ENCODE data around the gene HSP90AA1. TPM values are rescaled to one million over a fixed set of nuclear protein-coding genes. Genes with fewer than 3 reads are reported as not detected.

HSP90AA1 gene
- total and polyA plus RNA-seq, 10 donors: 98.3 to 395 (median 209) TPM

GRCh38 chr14:102090713-102091112, 3.9 kb upstream of the HSP90AA1 start:
- intact Hi-C loops (cut with DNase I; ENCODE audit: low total_unique reads): loop anchor here (10.0 kb wide), 1 partner anchor 224 kb away; the partner anchor contains the start of gene ZNF839
- WGBS, 5 donors: 85 to 92% (median 89%) methylated on average over 3 of the region's 3 CpGs
- peak; percentile 17 for DNase-seq
- H3K4me3 ChIP-seq: no peak overlapping the region
- TF ChIP-seq POLR2AphosphoS5 (IDR thresholded peaks at IDR 0.05) (no peak), CTCF (IDR thresholded peaks at IDR 0.05 in 8 of 11, conservative IDR thresholded peaks at IDR 0.05 in 3 of 11) (no peak), POLR2A (IDR thresholded peaks at IDR 0.05) (no peak)
- H3K9me3 ChIP-seq: no peaks in the 10 kb centered on the region
- H3K4me1 ChIP-seq: peaks cover 3 to 32% (median 20%) of the 10 kb centered on the region in 6 donors
- no peak overlapping the region for H3K27ac ChIP-seq
- H3K27me3 ChIP-seq (replicated peaks in 1 of 7): no peaks in the 10 kb centered on the region
- peaks cover 0 to 3% (median under 1%) of the 10 kb centered on the region in 6 donors for H3K36me3 ChIP-seq

GRCh38 chr14:102089621-102090343, 2.9 kb upstream of the HSP90AA1 start:
- H3K4me1 ChIP-seq: peaks cover 12 to 41% (median 30%) of the 10 kb centered on the region in 6 donors
- no peak overlapping the region for H3K4me3 ChIP-seq
- peak; percentile 59 for DNase-seq
- H3K9me3 ChIP-seq: no peaks in the 10 kb centered on the region
- H3K27ac ChIP-seq: no peak overlapping the region
- no peaks in the 10 kb centered on the region for H3K27me3 ChIP-seq (replicated peaks in 1 of 7)
- intact Hi-C loops (cut with DNase I; ENCODE audit: low total_unique reads): loop anchor here (5.0 to 10.0 kb wide), 2 partner anchors 127 to 225 kb away; partner anchors contain the start of genes DYNC1H1 and ZNF839
- TF ChIP-seq POLR2AphosphoS5 (IDR thresholded peaks at IDR 0.05): no peak
- no peak for TF ChIP-seq CTCF (IDR thresholded peaks at IDR 0.05 in 8 of 11, conservative IDR thresholded peaks at IDR 0.05 in 3 of 11)
- TF ChIP-seq POLR2A (IDR thresholded peaks at IDR 0.05): no peak
- peaks cover 0 to 13% (median 9%) of the 10 kb centered on the region in 6 donors for H3K36me3 ChIP-seq
- 88 to 91% (median 90%) methylated on average over 11 of the region's 11 CpGs for WGBS, 5 donors

- peak; percentile 92 for DNase-seq
- no peak for TF ChIP-seq POLR2A (IDR thresholded peaks at IDR 0.05)
- peak in 2 of 11 experiments; percentile 8 to 17 for TF ChIP-seq CTCF (IDR thresholded peaks at IDR 0.05 in 8 of 11, conservative IDR thresholded peaks at IDR 0.05 in 3 of 11)
- peak; percentile 60 to 82 (median 77) for TF ChIP-seq POLR2AphosphoS5 (IDR thresholded peaks at IDR 0.05)
- no peaks in the 10 kb centered on the region for H3K9me3 ChIP-seq
- peak overlapping the region; percentile 51 to 92 (median 85) for H3K4me3 ChIP-seq
- H3K27me3 ChIP-seq (replicated peaks in 1 of 7): no peaks in the 10 kb centered on the region
- WGBS, 5 donors: 8 to 14% (median 10%) methylated on average over 35 to 39 of the region's 39 CpGs
- peaks cover 28 to 57% (median 44%) of the 10 kb centered on the region in 6 donors for H3K4me1 ChIP-seq
- H3K36me3 ChIP-seq: peaks cover 3 to 28% (median 24%) of the 10 kb centered on the region in 6 donors
- peak overlapping the region; percentile 98 to 100 (median 100) for H3K27ac ChIP-seq
- intact Hi-C loops (cut with DNase I; ENCODE audit: low total_unique reads): loop anchor here (5.0 kb wide), 1 partner anchor 126 kb away; the partner anchor contains the start of gene DYNC1H1
Measured at GRCh38 chr14:102088012-102088792, 1.4 kb upstream of the HSP90AA1 start.

Measured in spleen (tissue), 11 donors.